IMR-90 (cell line): Measurements from ENCODE around the gene MAP3K8. TPM values are rescaled to one million over a fixed set of nuclear protein-coding genes. Genes with fewer than 3 reads are reported as not detected.

ENCODE experiments used
- ATAC-seq: fragments of 200-7000 bp; cut with Tn5 transposase; 2 replicates; pipeline ENCODE4 v1.9.1; 2020; ENCODE audit warnings: low read depth, mild to moderate bottlenecking, moderate library complexity
- BruUV-seq: library from RNA; stranded (reverse); fragments of 400-500 nt; replicated peaks from 2 replicates; lab custom pipeline; 2021; lab: Mats Ljungman, UMichigan
- CTCF ChIA-PET: fragments of 300-600 bp; formaldehyde crosslinking; extraction: SDS; loops from one replicate; lab custom pipeline; 2021; ENCODE audit warnings: antibody characterized with exemption; lab: Yijun Ruan, JAX
- POLR2A ChIA-PET: fragments of 300-600 bp; sonication (Branson Sonifier 250); formaldehyde crosslinking; loops from one replicate; lab custom pipeline; 2022; ENCODE audit warnings: antibody characterized with exemption; ENCODE audit not compliant: unreplicated experiment; lab: Charles Lee
- DNase-seq: peaks from one replicate; pipeline ENCODE4 v3.0.0; 2013
- H2AFZ ChIP-seq: replicated peaks from 2 replicates; pipeline ENCODE3; 2013; ENCODE audit warnings: low read length, mild to moderate bottlenecking; ENCODE audit not compliant: poor library complexity
- H2AK5ac ChIP-seq: 2 replicates; pipeline ENCODE4 v1.6.1; 2013; ENCODE audit warnings: low read depth, low read length, inconsistent platforms
- H2AK9ac ChIP-seq: replicated peaks from 2 replicates; pipeline ENCODE3; 2013; ENCODE audit warnings: mild to moderate bottlenecking, low read depth, low read length, moderate library complexity; ENCODE audit not compliant: poor library complexity
- H2BK120ac ChIP-seq: 2 replicates; pipeline ENCODE4 v1.6.1; 2013; ENCODE audit warnings: low read depth, low read length, inconsistent platforms
- H2BK15ac ChIP-seq: 3 replicates; pipeline ENCODE4 v1.6.1; 2013; ENCODE audit warnings: low read depth, low read length, inconsistent platforms
- H2BK20ac ChIP-seq: 2 replicates; pipeline ENCODE4 v1.6.1; 2013; ENCODE audit warnings: low read depth, mild to moderate bottlenecking, inconsistent platforms, low read length, moderate library complexity
- H2BK5ac ChIP-seq: 2 replicates; pipeline ENCODE4 v1.6.1; 2013; ENCODE audit warnings: mild to moderate bottlenecking, low read depth, low read length, inconsistent platforms; ENCODE audit not compliant: poor library complexity, severe bottlenecking
- H3K14ac ChIP-seq: replicated peaks from 2 replicates; pipeline ENCODE4 v1.6.1; 2013; ENCODE audit warnings: low read depth, low read length, inconsistent platforms
- H3K18ac ChIP-seq: 2 replicates; pipeline ENCODE4 v1.6.1; 2013; ENCODE audit warnings: low read depth, low read length, control low read depth
- H3K23ac ChIP-seq: 2 replicates; pipeline ENCODE4 v1.6.1; 2013; ENCODE audit warnings: low read depth, low read length, inconsistent platforms
- H3K27ac ChIP-seq: 2 replicates; pipeline ENCODE4 v1.5.1; 2013; ENCODE audit warnings: mild to moderate bottlenecking, control low read depth, low read length; ENCODE audit not compliant: insufficient read depth
- H3K27me3 ChIP-seq: 2 replicates; pipeline ENCODE4 v1.6.1; 2013; ENCODE audit warnings: low read length; ENCODE audit not compliant: control insufficient read depth, insufficient read depth
- H3K36me3 ChIP-seq: 2 replicates; pipeline ENCODE4 v1.6.1; 2013; ENCODE audit warnings: low read length, mixed read lengths; ENCODE audit not compliant: control insufficient read depth, insufficient read depth
- H3K4ac ChIP-seq: 2 replicates; pipeline ENCODE4 v1.6.1; 2013; ENCODE audit warnings: low read depth, low read length, inconsistent platforms
- H3K4me1 ChIP-seq: 2 replicates; pipeline ENCODE4 v1.6.1; 2013; ENCODE audit warnings: low read length, mixed read lengths; ENCODE audit not compliant: control insufficient read depth, insufficient read depth
- H3K4me2 ChIP-seq: 2 replicates; pipeline ENCODE4 v1.6.1; 2013; ENCODE audit warnings: low read depth, mild to moderate bottlenecking, control low read depth, low read length, moderate library complexity
- H3K4me3 ChIP-seq: 2 replicates; pipeline ENCODE4 v1.5.1; 2013; ENCODE audit warnings: low read depth, mild to moderate bottlenecking, control low read depth, low read length, moderate library complexity; ENCODE audit not compliant: insufficient read depth
- H3K56ac ChIP-seq: 2 replicates; pipeline ENCODE4 v1.6.1; 2013; ENCODE audit warnings: low read length, inconsistent platforms; ENCODE audit not compliant: insufficient read depth; ENCODE audit errors: extremely low read depth
- H3K79me1 ChIP-seq, 2 experiments: 2 replicates each; pipeline ENCODE4 v1.6.1; 2013; ENCODE audit warnings: low read length in 2 of 2, inconsistent platforms in 1 of 2, low read depth in 1 of 2
- H3K9ac ChIP-seq: 2 replicates; pipeline ENCODE4 v1.6.1; 2013; ENCODE audit warnings: low read depth, low read length, control low read depth
- H3K9me1 ChIP-seq: 2 replicates; pipeline ENCODE4 v1.6.1; 2013; ENCODE audit warnings: low read length, inconsistent platforms; ENCODE audit not compliant: insufficient read depth
- H3K9me3 ChIP-seq: 2 replicates; pipeline ENCODE4 v1.6.1; 2013; ENCODE audit warnings: low read length; ENCODE audit not compliant: control insufficient read depth, insufficient read depth
- H4K20me1 ChIP-seq: 2 replicates; pipeline ENCODE4 v1.6.1; 2013; ENCODE audit warnings: low read length, inconsistent platforms; ENCODE audit not compliant: insufficient read depth
- H4K5ac ChIP-seq: 2 replicates; pipeline ENCODE4 v1.6.1; 2013; ENCODE audit warnings: mild to moderate bottlenecking, low read depth, low read length, control low read depth
- H4K8ac ChIP-seq, 2 experiments: 2 replicates each; pipeline ENCODE4 v1.6.1; 2013; ENCODE audit warnings: low read depth in 2 of 2, low read length in 2 of 2, control low read depth in 1 of 2, inconsistent platforms in 1 of 2
- H4K91ac ChIP-seq: 2 replicates; pipeline ENCODE4 v1.6.1; 2013; ENCODE audit warnings: low read depth, low read length, inconsistent platforms; ENCODE audit not compliant: insufficient read depth
- CEBPB ChIP-seq: IDR thresholded peaks from 2 replicates; pipeline ENCODE4 v1.6.1; 2012; ENCODE audit warnings: low read depth, low read length, improper control_type of control experiment
- CTCF ChIP-seq: conservative IDR thresholded peaks from 2 replicates; pipeline ENCODE4 v1.5.1; 2012; ENCODE audit warnings: mild to moderate bottlenecking, low read depth, low read length, improper control_type of control experiment
- FOS ChIP-seq: fragments of 150-350 bp; IDR thresholded peaks from 2 replicates; pipeline ENCODE4 v1.6.1; 2016; ENCODE audit warnings: low read depth, low read length
- POLR2A ChIP-seq: IDR thresholded peaks from 2 replicates; pipeline ENCODE4 v1.6.1; 2012; ENCODE audit warnings: mild to moderate bottlenecking, low read depth, low read length
- RCOR1 ChIP-seq: IDR thresholded peaks from 2 replicates; pipeline ENCODE4 v1.6.1; 2012; ENCODE audit warnings: mild to moderate bottlenecking, low read length, improper control_type of control experiment; ENCODE audit not compliant: insufficient replicate concordance
- SMC3 ChIP-seq: fragments of 150-350 bp; IDR thresholded peaks from 2 replicates; pipeline ENCODE4 v1.6.1; 2016; ENCODE audit warnings: low read depth, mild to moderate bottlenecking, antibody characterized with exemption, low read length, moderate library complexity
- WGBS, 2 experiments: methylation state at CpG; one replicate each; pipeline versions ENCODE4 v1.1.5 to v1.1.7; 2013; ENCODE audit warnings: missing lambda C conversion rate in 2 of 2; ENCODE audit not compliant: insufficient read length in 1 of 2; ENCODE audit errors: extremely low coverage in 2 of 2; 5-methylcytosine and 5-hydroxymethylcytosine counted together
- dilution Hi-C: fragments of 300-500 bp; cut with HindIII; formaldehyde crosslinking; loops from one replicate; pipeline ENCODE4 v1.14.3; 2018; ENCODE audit warnings: low sequenced_read_pairs; ENCODE audit not compliant: unreplicated experiment
- in situ Hi-C: fragments of 300-500 bp; cut with MboI; formaldehyde crosslinking; loops from 3 replicates; pipeline ENCODE4 v1.14.3; 2019; ENCODE audit warnings: low sequenced_read_pairs, inconsistent platforms, mixed read lengths
- intact Hi-C: fragments of 100-400 bp; cut with micrococcal nuclease; formaldehyde crosslinking; loops from 2 replicates; pipeline ENCODE4 v1.10.0; 2022
- polyA plus RNA-seq, 3 experiments: library from polyadenylated mRNA; depleted of rRNA; stranded (reverse); fragments of >200 nt; gene quantifications; 2 replicates each; pipeline ENCODE4 v1.2.3, GENCODE V29; 2012; ENCODE audit warnings: low replicate concordance in 1 of 3
- total RNA-seq: library from RNA; depleted of rRNA; stranded (reverse); fragments of >200 nt; gene quantifications from 2 replicates; pipeline ENCODE4 v1.2.3, GENCODE V29; 2012

MAP3K8 gene
- total and polyA plus RNA-seq, 2 of the 4 experiments (the other 2 are of a cell fraction) = 1.8 to 2.6 TPM

DNA sequence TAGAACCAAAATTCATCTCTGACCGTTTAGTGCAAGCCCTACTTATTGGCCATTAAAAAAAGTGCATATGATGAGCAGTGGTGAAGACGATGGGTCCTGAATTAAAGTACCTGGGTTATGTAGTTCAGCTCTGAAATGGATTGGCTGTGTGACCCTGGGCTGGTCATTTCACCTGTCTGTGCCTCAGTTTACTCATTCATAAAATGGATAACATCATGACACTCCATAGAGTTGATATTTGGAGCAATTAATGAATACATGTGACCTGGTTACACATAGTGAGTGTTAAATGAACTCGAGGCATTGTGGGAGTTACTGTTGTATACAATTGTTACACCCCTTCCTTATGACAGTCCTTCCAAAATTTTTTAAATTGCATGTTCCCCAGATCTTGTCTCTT is 9.1 kb downstream of the MAP3K8 start:
- Histone ChIP-seq H2BK15ac (no peak overlapping the region), H3K18ac (no peak overlapping the region), H3K27ac (no peak overlapping the region), H3K23ac (no peak overlapping the region), H2AK5ac (no peak overlapping the region), H3K4me2 (no peak overlapping the region), H3K27me3 (no peaks in the 10 kb centered on the region), H4K20me1 (peaks cover 9% of the 10 kb centered on the region; the same call in 1 of the 2 replicates), H3K4me1 (peaks cover 16% of the 10 kb centered on the region), H2BK5ac (no peak overlapping the region), H3K14ac (no peak overlapping the region), H4K8ac (no peak overlapping the region), H2AK9ac (no peak overlapping the region), H4K91ac (no peak overlapping the region), H3K56ac (no peak overlapping the region), H3K9me3 (no peaks in the 10 kb centered on the region), H3K36me3 (peaks cover 7% of the 10 kb centered on the region), H3K4ac (no peak overlapping the region), H3K9me1 (peaks cover 3% of the 10 kb centered on the region), H2BK120ac (no peak overlapping the region), H2BK20ac (no peak overlapping the region), H2AFZ (no peak overlapping the region), H4K5ac (no peak overlapping the region), H3K4me3 (no peak overlapping the region), H3K79me1 (peaks cover 10 to 33% of the 10 kb centered on the region in 2 experiments), H3K9ac (no peak overlapping the region)
- ChIA-PET CTCF (no interaction called here), POLR2A (no interaction called here)
- in situ Hi-C loops = no loop called here
- no peak for DNase-seq
- ATAC-seq = no peak
- no CpG with 5 or more reads among the region's 3 CpGs for WGBS, 2 experiments
- BruUV-seq = no TSS peak
- intact Hi-C loops = no loop called here
- dilution Hi-C loops = no loop called here
- TF ChIP-seq RCOR1 (no peak), CTCF (no peak), POLR2A (no peak), CEBPB (no peak), SMC3 (no peak), FOS (no peak)
